ENCODE results near the gene DEFB125. TPM values are rescaled to one million over a fixed set of nuclear protein-coding genes. Genes with fewer than 3 reads are reported as not detected.
A peak's percentile ranks its signal among the peaks of the same experiment; 100 is the strongest.

The DEFB125 gene
- total and polyA plus RNA-seq, 2 experiments from 2014 or later: not detected

GRCh38 chr20:142290-142689, 54.8 kb downstream of the DEFB125 start, which contains the start of gene DEFB126 (continued):
- TF ChIP-seq, protein P1, sequence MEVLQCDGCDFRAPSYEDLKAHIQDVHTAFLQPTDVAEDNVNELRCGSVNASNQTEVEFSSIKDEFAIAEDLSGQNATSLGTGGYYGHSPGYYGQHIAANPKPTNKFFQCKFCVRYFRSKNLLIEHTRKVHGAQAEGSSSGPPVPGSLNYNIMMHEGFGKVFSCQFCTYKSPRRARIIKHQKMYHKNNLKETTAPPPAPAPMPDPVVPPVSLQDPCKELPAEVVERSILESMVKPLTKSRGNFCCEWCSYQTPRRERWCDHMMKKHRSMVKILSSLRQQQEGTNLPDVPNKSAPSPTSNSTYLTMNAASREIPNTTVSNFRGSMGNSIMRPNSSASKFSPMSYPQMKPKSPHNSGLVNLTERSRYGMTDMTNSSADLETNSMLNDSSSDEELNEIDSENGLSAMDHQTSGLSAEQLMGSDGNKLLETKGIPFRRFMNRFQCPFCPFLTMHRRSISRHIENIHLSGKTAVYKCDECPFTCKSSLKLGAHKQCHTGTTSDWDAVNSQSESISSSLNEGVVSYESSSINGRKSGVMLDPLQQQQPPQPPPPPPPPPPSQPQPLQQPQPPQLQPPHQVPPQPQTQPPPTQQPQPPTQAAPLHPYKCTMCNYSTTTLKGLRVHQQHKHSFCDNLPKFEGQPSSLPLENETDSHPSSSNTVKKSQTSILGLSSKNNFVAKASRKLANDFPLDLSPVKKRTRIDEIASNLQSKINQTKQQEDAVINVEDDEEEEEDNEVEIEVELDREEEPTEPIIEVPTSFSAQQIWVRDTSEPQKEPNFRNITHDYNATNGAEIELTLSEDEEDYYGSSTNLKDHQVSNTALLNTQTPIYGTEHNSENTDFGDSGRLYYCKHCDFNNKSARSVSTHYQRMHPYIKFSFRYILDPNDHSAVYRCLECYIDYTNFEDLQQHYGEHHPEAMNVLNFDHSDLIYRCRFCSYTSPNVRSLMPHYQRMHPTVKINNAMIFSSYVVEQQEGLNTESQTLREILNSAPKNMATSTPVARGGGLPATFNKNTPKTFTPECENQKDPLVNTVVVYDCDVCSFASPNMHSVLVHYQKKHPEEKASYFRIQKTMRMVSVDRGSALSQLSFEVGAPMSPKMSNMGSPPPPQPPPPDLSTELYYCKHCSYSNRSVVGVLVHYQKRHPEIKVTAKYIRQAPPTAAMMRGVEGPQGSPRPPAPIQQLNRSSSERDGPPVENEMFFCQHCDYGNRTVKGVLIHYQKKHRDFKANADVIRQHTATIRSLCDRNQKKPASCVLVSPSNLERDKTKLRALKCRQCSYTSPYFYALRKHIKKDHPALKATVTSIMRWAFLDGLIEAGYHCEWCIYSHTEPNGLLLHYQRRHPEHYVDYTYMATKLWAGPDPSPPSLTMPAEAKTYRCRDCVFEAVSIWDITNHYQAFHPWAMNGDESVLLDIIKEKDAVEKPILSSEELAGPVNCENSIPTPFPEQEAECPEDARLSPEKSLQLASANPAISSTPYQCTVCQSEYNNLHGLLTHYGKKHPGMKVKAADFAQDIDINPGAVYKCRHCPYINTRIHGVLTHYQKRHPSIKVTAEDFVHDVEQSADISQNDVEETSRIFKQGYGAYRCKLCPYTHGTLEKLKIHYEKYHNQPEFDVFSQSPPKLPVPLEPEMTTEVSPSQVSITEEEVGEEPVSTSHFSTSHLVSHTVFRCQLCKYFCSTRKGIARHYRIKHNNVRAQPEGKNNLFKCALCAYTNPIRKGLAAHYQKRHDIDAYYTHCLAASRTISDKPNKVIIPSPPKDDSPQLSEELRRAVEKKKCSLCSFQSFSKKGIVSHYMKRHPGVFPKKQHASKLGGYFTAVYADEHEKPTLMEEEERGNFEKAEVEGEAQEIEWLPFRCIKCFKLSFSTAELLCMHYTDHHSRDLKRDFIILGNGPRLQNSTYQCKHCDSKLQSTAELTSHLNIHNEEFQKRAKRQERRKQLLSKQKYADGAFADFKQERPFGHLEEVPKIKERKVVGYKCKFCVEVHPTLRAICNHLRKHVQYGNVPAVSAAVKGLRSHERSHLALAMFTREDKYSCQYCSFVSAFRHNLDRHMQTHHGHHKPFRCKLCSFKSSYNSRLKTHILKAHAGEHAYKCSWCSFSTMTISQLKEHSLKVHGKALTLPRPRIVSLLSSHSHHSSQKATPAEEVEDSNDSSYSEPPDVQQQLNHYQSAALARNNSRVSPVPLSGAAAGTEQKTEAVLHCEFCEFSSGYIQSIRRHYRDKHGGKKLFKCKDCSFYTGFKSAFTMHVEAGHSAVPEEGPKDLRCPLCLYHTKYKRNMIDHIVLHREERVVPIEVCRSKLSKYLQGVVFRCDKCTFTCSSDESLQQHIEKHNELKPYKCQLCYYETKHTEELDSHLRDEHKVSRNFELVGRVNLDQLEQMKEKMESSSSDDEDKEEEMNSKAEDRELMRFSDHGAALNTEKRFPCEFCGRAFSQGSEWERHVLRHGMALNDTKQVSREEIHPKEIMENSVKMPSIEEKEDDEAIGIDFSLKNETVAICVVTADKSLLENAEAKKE (CRISPR knock-in tag; IDR thresholded peaks at IDR 0.05): no peak
- TF ChIP-seq ZNF331 (CRISPR knock-in tag; IDR thresholded peaks at IDR 0.05; ENCODE audit: low read depth): no peak
- TF ChIP-seq, protein P2, sequence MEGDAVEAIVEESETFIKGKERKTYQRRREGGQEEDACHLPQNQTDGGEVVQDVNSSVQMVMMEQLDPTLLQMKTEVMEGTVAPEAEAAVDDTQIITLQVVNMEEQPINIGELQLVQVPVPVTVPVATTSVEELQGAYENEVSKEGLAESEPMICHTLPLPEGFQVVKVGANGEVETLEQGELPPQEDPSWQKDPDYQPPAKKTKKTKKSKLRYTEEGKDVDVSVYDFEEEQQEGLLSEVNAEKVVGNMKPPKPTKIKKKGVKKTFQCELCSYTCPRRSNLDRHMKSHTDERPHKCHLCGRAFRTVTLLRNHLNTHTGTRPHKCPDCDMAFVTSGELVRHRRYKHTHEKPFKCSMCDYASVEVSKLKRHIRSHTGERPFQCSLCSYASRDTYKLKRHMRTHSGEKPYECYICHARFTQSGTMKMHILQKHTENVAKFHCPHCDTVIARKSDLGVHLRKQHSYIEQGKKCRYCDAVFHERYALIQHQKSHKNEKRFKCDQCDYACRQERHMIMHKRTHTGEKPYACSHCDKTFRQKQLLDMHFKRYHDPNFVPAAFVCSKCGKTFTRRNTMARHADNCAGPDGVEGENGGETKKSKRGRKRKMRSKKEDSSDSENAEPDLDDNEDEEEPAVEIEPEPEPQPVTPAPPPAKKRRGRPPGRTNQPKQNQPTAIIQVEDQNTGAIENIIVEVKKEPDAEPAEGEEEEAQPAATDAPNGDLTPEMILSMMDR (conservative IDR thresholded peaks at IDR 0.05; ENCODE audit: low read depth in 2 of 2): no peak
- no peak for TF ChIP-seq EZH2phosphoT487 (IDR thresholded peaks at IDR 0.05; ENCODE audit: unreplicated experiment)
- TF ChIP-seq ZNF114 (CRISPR knock-in tag; IDR thresholded peaks at IDR 0.05): no peak

DNA sequence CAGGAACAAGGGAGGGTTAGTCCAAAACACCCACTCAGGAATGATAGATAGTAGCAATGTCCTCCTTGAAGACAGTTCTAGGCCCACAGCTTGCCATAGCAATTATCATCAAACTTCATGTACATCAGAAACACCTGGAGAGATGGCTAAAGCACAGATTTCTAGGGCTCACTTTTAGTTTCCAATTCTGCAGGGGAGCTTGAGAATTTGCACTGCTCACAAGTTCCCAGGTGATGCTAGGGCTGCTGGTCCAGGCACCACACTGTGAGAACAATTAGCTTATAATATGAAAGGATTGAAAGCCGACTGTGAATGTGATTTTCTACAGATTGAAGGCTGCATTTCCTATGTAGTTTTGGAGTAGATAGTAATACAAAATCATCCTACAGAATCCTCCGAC, 58.4 kb downstream of the DEFB125 start:
- Histone ChIP-seq H3K79me2 (replicated peaks; ENCODE audit: insufficient read depth) (no peaks in the 10 kb centered on the region), H4K20me1 (replicated peaks; ENCODE audit: insufficient read depth) (no peaks in the 10 kb centered on the region; the same call in 1 of the 2 replicates), H3K4me3 (peak overlapping the region; percentile 24; the same call in 1 of the 2 replicates), H3K27me3 (ENCODE audit: insufficient read depth) (no peaks in the 10 kb centered on the region), H2AFZ (peak overlapping the region; percentile 39; the same call in 1 of the 2 replicates), H3F3A (replicated peaks; ENCODE audit: low read depth) (no peaks in the 10 kb centered on the region), H3K4me2 (peak overlapping the region; percentile 64), H3K9me2 (ENCODE audit: insufficient read depth) (peaks cover 9% of the 10 kb centered on the region; the same call in 1 of the 2 replicates), H3K4me1 (ENCODE audit: insufficient read depth) (peaks cover 11% of the 10 kb centered on the region), H3K27ac (ENCODE audit: low read depth) (no peak overlapping the region), H3K36me3 (ENCODE audit: insufficient read depth) (no peaks in the 10 kb centered on the region)
- Mint-ChIP-seq H3K36me3 (ENCODE audit: low read depth) (no peaks in the 10 kb centered on the region), H3K27me3 (ENCODE audit: insufficient read depth, low read depth, poor library complexity) (no peaks in the 10 kb centered on the region), H3K9me3 (no peaks in the 10 kb centered on the region), H3K4me1 (peaks cover 14% of the 10 kb centered on the region), H3K4me3 (peak overlapping the region; percentile 11; the same call in 2 of the 3 replicates), H3K27ac (no peak overlapping the region)
- TF ChIP-seq NANOG (IDR thresholded peaks at IDR 0.05; ENCODE audit: borderline replicate concordance) (no peak), ZNF114 (CRISPR knock-in tag; IDR thresholded peaks at IDR 0.05) (no peak)
- peak; percentile 67 for ATAC-seq
- DNase-seq (ENCODE audit: low spot score): peak; percentile 50

Other genes with a start within 250 kb of the DEFB125 start
- not detected in 2 replicates for gene DEFB126, start 54.9 kb downstream of the DEFB125 start, total RNA-seq (2014; rRNA removed; shearing (Covaris generic))
- not detected in 2 replicates for gene DEFB126, start 54.9 kb downstream of the DEFB125 start, polyA plus RNA-seq (2016; fragmentation: Nextera tagmentation; extraction: Ambion mirVana)
- not detected in 2 replicates for gene DEFB127, start 69.8 kb downstream of the DEFB125 start, total RNA-seq (2014; rRNA removed; shearing (Covaris generic))
- not detected in 2 replicates for gene DEFB127, start 69.8 kb downstream of the DEFB125 start, polyA plus RNA-seq (2016; fragmentation: Nextera tagmentation; extraction: Ambion mirVana)
- gene DEFB128, start 102.0 kb downstream of the DEFB125 start, total RNA-seq (2014; rRNA removed; shearing (Covaris generic)): not detected in 2 replicates
- gene DEFB128, start 102.0 kb downstream of the DEFB125 start, polyA plus RNA-seq (2016; fragmentation: Nextera tagmentation; extraction: Ambion mirVana): not detected in 2 replicates
- not detected in 2 replicates for gene DEFB129, start 139.6 kb downstream of the DEFB125 start, total RNA-seq (2014; rRNA removed; shearing (Covaris generic))
- gene DEFB129, start 139.6 kb downstream of the DEFB125 start, polyA plus RNA-seq (2016; fragmentation: Nextera tagmentation; extraction: Ambion mirVana): not detected in 2 replicates
- gene DEFB132, start 170.1 kb downstream of the DEFB125 start, total RNA-seq (2014; rRNA removed; shearing (Covaris generic)): not detected in 2 replicates
- gene DEFB132, start 170.1 kb downstream of the DEFB125 start, polyA plus RNA-seq (2016; fragmentation: Nextera tagmentation; extraction: Ambion mirVana): not detected in 2 replicates
- 14.6 and 17.8 TPM in 2 replicates for gene C20orf96, start 203.1 kb downstream of the DEFB125 start, total RNA-seq (2014; rRNA removed; shearing (Covaris generic))
- 29.0 and 36.3 TPM in 2 replicates for gene C20orf96, start 203.1 kb downstream of the DEFB125 start, polyA plus RNA-seq (2016; fragmentation: Nextera tagmentation; extraction: Ambion mirVana)
- 65.8 and 66.3 TPM in 2 replicates for gene ZCCHC3, start 209.9 kb downstream of the DEFB125 start, total RNA-seq (2014; rRNA removed; shearing (Covaris generic))
- gene ZCCHC3, start 209.9 kb downstream of the DEFB125 start, polyA plus RNA-seq (2016; fragmentation: Nextera tagmentation; extraction: Ambion mirVana): 26.5 and 31.3 TPM in 2 replicates
- gene SOX12, start 237.9 kb downstream of the DEFB125 start, total RNA-seq (2014; rRNA removed; shearing (Covaris generic)): 29.0 and 32.0 TPM in 2 replicates
- 14.1 and 16.1 TPM in 2 replicates for gene SOX12, start 237.9 kb downstream of the DEFB125 start, polyA plus RNA-seq (2016; fragmentation: Nextera tagmentation; extraction: Ambion mirVana)